GM19099 (cell line): Measurements from ENCODE around the gene DOK7.

ENCODE experiments used
- POLR2A ChIP-seq: IDR thresholded peaks from 3 replicates; pipeline ENCODE4 v1.6.1; 2011; ENCODE audit warnings: low read depth; ENCODE audit not compliant: insufficient read length; ENCODE audit errors: extremely low read depth

The DOK7 gene

GRCh38 chr4:3501126-3501824 lies 38.2 kb downstream of the DOK7 start:
- no peak for TF ChIP-seq POLR2A

GRCh38 chr4:3501825-3502425 lies 38.8 kb downstream of the DOK7 start:
- no peak for TF ChIP-seq POLR2A

GRCh38 chr4:3502941-3503936 lies 40.1 kb downstream of the DOK7 start:
- TF ChIP-seq POLR2A = no peak

- TF ChIP-seq POLR2A = no peak
Observed at GRCh38 chr4:3505231-3505630, 42.1 kb downstream of the DOK7 start.

- no peak for TF ChIP-seq POLR2A
Observed at GRCh38 chr4:3508542-3508941, 45.4 kb downstream of the DOK7 start.

GRCh38 chr4:3510481-3510880 lies 47.4 kb downstream of the DOK7 start:
- TF ChIP-seq POLR2A = no peak

GRCh38 chr4:3511187-3511586 lies 48.1 kb downstream of the DOK7 start:
- no peak for TF ChIP-seq POLR2A

GRCh38 chr4:3512279-3512678 lies 49.2 kb downstream of the DOK7 start:
- no peak for TF ChIP-seq POLR2A

- TF ChIP-seq POLR2A = no peak
Observed at GRCh38 chr4:3512719-3513118, 49.6 kb downstream of the DOK7 start.

GRCh38 chr4:3513807-3514206 lies 50.7 kb downstream of the DOK7 start:
- TF ChIP-seq POLR2A = no peak

- no peak for TF ChIP-seq POLR2A
Observed at GRCh38 chr4:3514221-3514780, 51.2 kb downstream of the DOK7 start.

GRCh38 chr4:3514806-3515501 lies 51.8 kb downstream of the DOK7 start:
- no peak for TF ChIP-seq POLR2A

GRCh38 chr4:3515646-3516045 lies 52.5 kb downstream of the DOK7 start:
- no peak for TF ChIP-seq POLR2A

GRCh38 chr4:3516061-3516835 lies 53.1 kb downstream of the DOK7 start:
- no peak for TF ChIP-seq POLR2A
